ENCODE results near the gene HACD2.

The HACD2 gene

GRCh38 chr3:123479891-123480290, 105.0 kb downstream of the HACD2 start:
- Histone ChIP-seq H3K9me3 (no peaks in the 10 kb centered on the region), H3K4me1 (ENCODE audit: control insufficient read depth in 1 of 2, insufficient read depth in 1 of 2, low read depth in 1 of 2, low read length in 1 of 2) (no peaks in the 10 kb centered on the region), H3K27ac (no peak overlapping the region), H3K4me3 (ENCODE audit: low read depth in 1 of 2, low read length in 1 of 2) (no peak overlapping the region), H3K36me3 (no peaks in the 10 kb centered on the region), H3K27me3 (peaks cover 17% of the 10 kb centered on the region)
- no peak for TF ChIP-seq CTCF (IDR thresholded peaks at IDR 0.05)

DNA sequence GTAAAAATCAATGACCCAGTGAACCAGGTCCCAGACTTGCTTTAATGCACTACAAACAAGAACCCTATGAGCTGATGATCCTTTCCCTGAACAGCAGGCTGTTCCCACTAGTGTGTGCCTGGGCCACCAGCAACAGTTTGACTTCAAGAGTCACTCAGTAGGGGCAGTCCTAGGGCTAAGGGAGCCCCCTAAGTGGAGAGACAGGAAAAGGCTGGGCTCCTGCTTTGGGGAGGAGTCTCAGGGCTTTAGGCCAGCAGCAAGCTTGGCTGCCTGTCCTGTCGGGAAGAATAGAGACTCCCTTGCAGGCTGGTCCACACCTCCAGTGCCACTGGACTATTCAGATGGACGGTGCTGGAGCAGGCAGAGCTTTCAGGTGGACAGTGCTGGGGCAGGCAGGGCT, 106.5 kb downstream of the HACD2 start:
- no peak for TF ChIP-seq CTCF (IDR thresholded peaks at IDR 0.05)
- H3K27ac ChIP-seq = no peak overlapping the region
- H3K4me1 ChIP-seq (ENCODE audit: control insufficient read depth in 1 of 2, insufficient read depth in 1 of 2, low read depth in 1 of 2, low read length in 1 of 2) = no peaks in the 10 kb centered on the region
- no peak overlapping the region for H3K4me3 ChIP-seq (ENCODE audit: low read depth in 1 of 2, low read length in 1 of 2)
- no peaks in the 10 kb centered on the region for H3K36me3 ChIP-seq
- no peaks in the 10 kb centered on the region for H3K9me3 ChIP-seq
- H3K27me3 ChIP-seq = peaks cover 29% of the 10 kb centered on the region

DNA sequence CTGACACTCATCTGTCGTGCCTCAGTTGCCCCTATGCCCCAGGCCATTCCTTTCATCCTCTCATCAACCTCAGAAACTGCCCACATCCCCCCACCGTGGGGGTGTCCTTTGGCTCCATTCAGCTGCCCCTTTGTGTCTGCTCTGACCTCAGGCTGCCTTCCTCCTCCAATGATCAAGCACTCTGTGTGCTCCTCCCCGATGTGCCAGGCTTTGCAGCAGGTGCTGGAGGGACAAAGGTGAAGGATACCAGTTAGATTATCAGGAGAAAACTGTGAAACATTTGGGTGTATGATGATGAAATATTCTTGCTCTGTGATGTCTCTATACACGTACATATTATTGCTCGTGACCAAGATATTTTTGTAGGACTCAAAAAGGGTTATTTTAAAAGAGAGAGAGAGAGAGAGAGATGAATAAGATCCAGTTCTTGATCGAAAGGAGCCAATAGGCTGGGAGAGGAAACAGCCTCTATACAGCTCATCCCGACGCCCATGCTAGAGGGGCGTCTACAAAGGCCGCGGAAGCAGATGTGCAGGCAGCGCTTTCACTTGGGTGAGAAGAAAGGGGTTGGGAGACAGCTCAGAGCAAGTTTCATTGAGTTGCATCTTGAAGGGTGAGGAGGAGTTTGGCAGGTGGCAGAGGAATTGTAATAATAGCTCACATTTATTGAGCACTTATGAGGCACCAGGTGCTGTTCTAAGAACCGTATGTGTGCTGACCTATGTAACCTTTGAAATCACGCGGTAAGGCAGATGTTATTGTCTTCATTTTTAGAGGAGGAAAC, 107.7 kb downstream of the HACD2 start:
- Histone ChIP-seq H3K9me3 (no peaks in the 10 kb centered on the region), H3K27ac (no peak overlapping the region), H3K4me1 (ENCODE audit: control insufficient read depth in 1 of 2, insufficient read depth in 1 of 2, low read depth in 1 of 2, low read length in 1 of 2) (no peaks in the 10 kb centered on the region), H3K36me3 (no peaks in the 10 kb centered on the region), H3K4me3 (ENCODE audit: low read depth in 1 of 2, low read length in 1 of 2) (no peak overlapping the region), H3K27me3 (peaks cover 29% of the 10 kb centered on the region)
- TF ChIP-seq CTCF (IDR thresholded peaks at IDR 0.05) = no peak

- no peak for TF ChIP-seq CTCF (IDR thresholded peaks at IDR 0.05)
- Histone ChIP-seq H3K36me3 (no peaks in the 10 kb centered on the region), H3K27me3 (peaks cover 29% of the 10 kb centered on the region), H3K27ac (no peak overlapping the region), H3K9me3 (no peaks in the 10 kb centered on the region), H3K4me3 (ENCODE audit: low read depth in 1 of 2, low read length in 1 of 2) (no peak overlapping the region), H3K4me1 (ENCODE audit: control insufficient read depth in 1 of 2, insufficient read depth in 1 of 2, low read depth in 1 of 2, low read length in 1 of 2) (no peaks in the 10 kb centered on the region)
These were observed 109.1 kb downstream of the HACD2 start for GRCh38 chr3:123475786-123476185.

DNA sequence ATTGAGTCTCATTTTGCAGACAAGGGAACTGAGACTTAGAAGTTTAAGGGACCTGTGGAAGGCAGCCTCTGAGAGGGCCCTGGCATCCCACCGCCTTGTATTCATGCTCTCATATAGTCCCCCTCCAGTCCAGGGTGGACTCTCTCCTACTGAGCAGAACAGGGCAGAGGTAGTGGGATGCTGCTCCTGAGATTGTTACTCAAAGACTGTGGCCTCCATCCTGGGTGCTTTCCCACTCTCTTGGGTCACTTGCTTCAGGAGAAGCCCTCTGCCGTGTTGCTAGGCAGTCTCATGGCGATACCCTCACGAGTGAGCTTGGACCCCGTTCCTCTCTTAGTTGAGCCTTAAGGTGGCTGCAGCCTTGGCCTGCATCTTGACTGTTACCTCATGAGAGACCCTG, 113.7 kb downstream of the HACD2 start:
- no peak overlapping the region for H3K27ac ChIP-seq
- peaks cover 29% of the 10 kb centered on the region for H3K27me3 ChIP-seq
- no peaks in the 10 kb centered on the region for H3K36me3 ChIP-seq
- H3K4me3 ChIP-seq (ENCODE audit: low read depth in 1 of 2, low read length in 1 of 2) = no peak overlapping the region
- no peaks in the 10 kb centered on the region for H3K9me3 ChIP-seq
- H3K4me1 ChIP-seq (ENCODE audit: control insufficient read depth in 1 of 2, insufficient read depth in 1 of 2, low read depth in 1 of 2, low read length in 1 of 2) = no peaks in the 10 kb centered on the region
- TF ChIP-seq CTCF (IDR thresholded peaks at IDR 0.05) = no peak

All from neutrophil (primary cell).